HEK293 (cell line): ENCODE results near the gene RAB3C.

Experiments used
- CTCF ChIA-PET: fragments of 350-600 bp; formaldehyde crosslinking; extraction: SDS; loops from one replicate; lab custom pipeline; 2021; ENCODE audit warnings: antibody characterized with exemption; lab: Yijun Ruan, JAX
- POLR2A ChIA-PET: fragments of 300-600 bp; formaldehyde crosslinking; extraction: SDS; loops from one replicate; lab custom pipeline; 2020; ENCODE audit warnings: antibody characterized with exemption, inconsistent platforms; lab: Yijun Ruan, JAX
- H3K27ac ChIP-seq: fragments of 200-500 bp; sonication (Bioruptor generic); 2 replicates; pipeline ENCODE4 v1.5.1; 2014; ENCODE audit warnings: low read depth, low read length, control low read depth, inconsistent platforms; ENCODE audit errors: extremely low read depth
- H3K36me3 ChIP-seq, 2 experiments: fragments of 200-500 bp in 1 of 2; sonication (Bioruptor generic) in 1 of 2; 1 replicate in 1 of 2; 2 replicates in 1 of 2; pipeline ENCODE4 v1.5.1; 2014 to 2017; ENCODE audit warnings: inconsistent platforms in 2 of 2, low read length in 2 of 2; ENCODE audit not compliant: control insufficient read depth in 2 of 2, insufficient read depth in 1 of 2
- H3K4me1 ChIP-seq: fragments of 200-500 bp; sonication (Bioruptor generic); 2 replicates; pipeline ENCODE4 v1.5.1; 2014; ENCODE audit warnings: mild to moderate bottlenecking, low read length, inconsistent platforms; ENCODE audit not compliant: control insufficient read depth, insufficient read depth
- H3K4me3 ChIP-seq: 2 replicates; pipeline ENCODE4 v1.5.1; 2011; ENCODE audit warnings: low read depth, mild to moderate bottlenecking, control low read depth, low read length, moderate library complexity
- H3K9me3 ChIP-seq: fragments of 200-500 bp; sonication (Bioruptor generic); 2 replicates; pipeline ENCODE4 v1.5.1; 2014; ENCODE audit warnings: low read depth, low read length, inconsistent platforms; ENCODE audit not compliant: control insufficient read depth, insufficient read depth
- ATF2 ChIP-seq: fragments of 450-650 bp; formaldehyde crosslinking; IDR thresholded peaks from 2 replicates; pipeline ENCODE4 v1.5.1; 2016; ENCODE audit warnings: missing biosample characterization, missing genetic modification characterization, low read depth
- CTCF ChIP-seq: fragments of 450-650 bp; formaldehyde crosslinking; IDR thresholded peaks from 2 replicates; pipeline ENCODE4 v1.5.1; 2016; ENCODE audit warnings: missing biosample characterization, missing genetic modification characterization
- FEZF1 ChIP-seq: fragments of 450-650 bp; formaldehyde crosslinking; IDR thresholded peaks from 2 replicates; pipeline ENCODE4 v1.5.1; 2016; ENCODE audit warnings: missing biosample characterization, missing genetic modification characterization
- GLI4 ChIP-seq: fragments of 450-650 bp; formaldehyde crosslinking; IDR thresholded peaks from 2 replicates; pipeline ENCODE4 v1.5.1; 2016; ENCODE audit warnings: missing biosample characterization, missing genetic modification characterization
- PRDM2 ChIP-seq: fragments of 450-650 bp; formaldehyde crosslinking; IDR thresholded peaks from 2 replicates; pipeline ENCODE4 v1.5.1; 2016; ENCODE audit warnings: missing biosample characterization, missing genetic modification characterization, borderline replicate concordance
- PRDM6 ChIP-seq: fragments of 450-650 bp; formaldehyde crosslinking; IDR thresholded peaks from 2 replicates; pipeline ENCODE4 v1.5.1; 2017; ENCODE audit warnings: missing biosample characterization, missing genetic modification characterization
- TCF7L2 ChIP-seq: IDR thresholded peaks from 2 replicates; pipeline ENCODE4 v1.6.1; 2011; ENCODE audit warnings: low read depth, mild to moderate bottlenecking, inconsistent platforms, low read length, moderate library complexity, borderline replicate concordance
- ZBTB21 ChIP-seq: fragments of 450-650 bp; formaldehyde crosslinking; IDR thresholded peaks from 2 replicates; pipeline ENCODE4 v1.5.1; 2017; ENCODE audit warnings: missing biosample characterization, missing genetic modification characterization
- ZNF138 ChIP-seq: fragments of 450-650 bp; formaldehyde crosslinking; IDR thresholded peaks from 2 replicates; pipeline ENCODE4 v1.5.1; 2016; ENCODE audit warnings: missing biosample characterization, missing genetic modification characterization, borderline replicate concordance
- ZNF18 ChIP-seq: fragments of 450-650 bp; formaldehyde crosslinking; IDR thresholded peaks from 2 replicates; pipeline ENCODE4 v1.5.1; 2016; ENCODE audit warnings: missing biosample characterization, missing genetic modification characterization
- ZNF214 ChIP-seq: fragments of 450-650 bp; formaldehyde crosslinking; IDR thresholded peaks from 2 replicates; pipeline ENCODE4 v1.5.1; 2017; ENCODE audit warnings: missing biosample characterization, mild to moderate bottlenecking, missing genetic modification characterization, borderline replicate concordance
- ZNF639 ChIP-seq: fragments of 450-650 bp; formaldehyde crosslinking; IDR thresholded peaks from 2 replicates; pipeline ENCODE4 v1.5.1; 2016; ENCODE audit warnings: missing biosample characterization, missing genetic modification characterization
- ZNF654 ChIP-seq: fragments of 450-650 bp; formaldehyde crosslinking; IDR thresholded peaks from 2 replicates; pipeline ENCODE4 v1.5.1; 2016; ENCODE audit warnings: low read depth, missing biosample characterization, missing genetic modification characterization
- ZNF837 ChIP-seq: fragments of 450-650 bp; formaldehyde crosslinking; IDR thresholded peaks from 2 replicates; pipeline ENCODE4 v1.5.1; 2016; ENCODE audit warnings: missing biosample characterization, missing genetic modification characterization

The RAB3C gene

GRCh38 chr5:58902305-58902704 lies 319.4 kb downstream of the RAB3C start (continued):
- TF ChIP-seq TCF7L2 (no peak), ZNF639 (tag by site-specific recombination) (no peak), PRDM2 (no peak), PRDM6 (no peak)
- TF ChIP-seq, all 188 proteins: peak for 0

GRCh38 chr5:58902765-58903164 lies 319.9 kb downstream of the RAB3C start:
- no peak overlapping the region for H3K27ac ChIP-seq
- TF ChIP-seq ZNF18 (tag by site-specific recombination) (no peak), ZBTB21 (tag by site-specific recombination) (no peak), ZNF214 (tag by site-specific recombination) (no peak), ZNF138 (tag by site-specific recombination) (no peak), CTCF (tag by site-specific recombination) (no peak), GLI4 (tag by site-specific recombination) (no peak), FEZF1 (tag by site-specific recombination) (no peak), ATF2 (no peak), ZNF654 (tag by site-specific recombination) (no peak), ZNF837 (no peak)
- H3K36me3 ChIP-seq: no peaks in the 10 kb centered on the region
- no peaks in the 10 kb centered on the region for H3K9me3 ChIP-seq
- no peaks in the 10 kb centered on the region for H3K4me1 ChIP-seq
- H3K4me3 ChIP-seq: no peak overlapping the region
- ChIA-PET CTCF (interaction anchor here (0.6 to 2.5 kb wide), 4 partner anchors 9 to 484 kb away, joined by 3 to 14 read pairs (median 4); no protein-coding TSS in a partner anchor), POLR2A (no interaction called here)
